K562 (cell line): Measurements from ENCODE around the gene CDC6.

Experiments used
- BRCA1 ChIP-seq, 2 experiments: fragments of 450-650 bp in 1 of 2; sonication (generic) in 1 of 2; formaldehyde crosslinking in 1 of 2; IDR thresholded peaks; 2 replicates each; pipeline versions ENCODE4 v1.5.0 to v1.6.1; 2017 to 2020; ENCODE audit warnings: mild to moderate bottlenecking in 1 of 2, missing genetic modification reagents in 1 of 2
- CBX5 ChIP-seq: IDR thresholded peaks from 2 replicates; pipeline ENCODE4 v1.6.1; 2014; ENCODE audit warnings: low read depth, borderline replicate concordance
- CTCF ChIP-seq, 3 experiments: IDR thresholded peaks in 2 of 3; conservative IDR thresholded peaks in 1 of 3; 2 replicates each; pipeline ENCODE4 v1.5.1; 2011 to 2012; ENCODE audit warnings: low read length in 3 of 3, mild to moderate bottlenecking in 3 of 3, control low read depth in 2 of 3, improper control_type of control experiment in 1 of 3, inconsistent platforms in 1 of 3, low read depth in 1 of 3, mixed read lengths in 1 of 3, moderate library complexity in 1 of 3; ENCODE audit not compliant: insufficient read depth in 2 of 3
- GMEB1 ChIP-seq: fragments of 250-450 bp; sonication (Bioruptor Pico); IDR thresholded peaks from 2 replicates; pipeline ENCODE4 v1.4.0; 2020; ENCODE audit warnings: mild to moderate bottlenecking
- MAFG ChIP-seq: fragments of 450-650 bp; conservative IDR thresholded peaks from 2 replicates; pipeline ENCODE4 v1.6.1; 2016; ENCODE audit warnings: missing genetic modification characterization, missing compliant biosample characterization
- MTA3 ChIP-seq: fragments of 450-650 bp; formaldehyde crosslinking; IDR thresholded peaks from 2 replicates; pipeline ENCODE4 v1.6.1; 2017; ENCODE audit warnings: mild to moderate bottlenecking, borderline replicate concordance
- POLR2A ChIP-seq: fragments of 450-650 bp; conservative IDR thresholded peaks from 2 replicates; pipeline ENCODE4 v1.6.1; 2016
- SMC3 ChIP-seq: conservative IDR thresholded peaks from 2 replicates; pipeline ENCODE4 v1.6.1; 2011; ENCODE audit warnings: low read depth, low read length, improper control_type of control experiment; ENCODE audit not compliant: insufficient read depth
- TAF1 ChIP-seq: IDR thresholded peaks from 2 replicates; pipeline ENCODE4 v1.6.1; 2011; ENCODE audit warnings: mild to moderate bottlenecking, low read length, moderate library complexity; ENCODE audit not compliant: insufficient read depth, control insufficient read depth, severe bottlenecking; ENCODE audit errors: extremely low read depth
- USF2 ChIP-seq: sonication (generic); formaldehyde crosslinking; IDR thresholded peaks from 2 replicates; pipeline ENCODE4 v1.5.0; 2020; ENCODE audit warnings: missing genetic modification reagents
- ZNF347 ChIP-seq: fragments of 450-650 bp; formaldehyde crosslinking; IDR thresholded peaks from 2 replicates; pipeline ENCODE4 v1.4.0; 2020; ENCODE audit warnings: low read depth, mild to moderate bottlenecking, moderate library complexity

GRCh38 chr17:40316571-40317344 is 29.1 kb downstream of the CDC6 start:
- TF ChIP-seq MTA3: no peak
- no peak for TF ChIP-seq USF2
- no peak for TF ChIP-seq CBX5
- no peak for TF ChIP-seq MAFG (tag)
- TF ChIP-seq TAF1: no peak
- no peak for TF ChIP-seq CTCF (IDR thresholded peaks at IDR 0.05 in 2 of 3, conservative IDR thresholded peaks at IDR 0.05 in 1 of 3; ENCODE audit: insufficient read depth in 2 of 3, low read depth in 1 of 3, low read length in 3 of 3)
- no peak for TF ChIP-seq GMEB1 (CRISPR knock-in tag)
- no peak for TF ChIP-seq ZNF347
- TF ChIP-seq SMC3: no peak
- no peak for TF ChIP-seq POLR2A
- TF ChIP-seq BRCA1 (IDR thresholded peaks at IDR 0.05): no peak
- TF ChIP-seq BRCA1 (CRISPR knock-in tag; IDR thresholded peaks at IDR 0.05): no peak
